Stomach (tissue), 9 donors: ENCODE results near the gene CACNA1H. TPM values are rescaled to one million over a fixed set of nuclear protein-coding genes. Genes with fewer than 3 reads are reported as not detected.

Experiments
- DNase-seq, 2 donors: peaks; one replicate each; pipeline versions ENCODE4 v3.0.0 to v3.0.0-alpha.2; 2013 to 2019
- H3K27ac ChIP-seq, 5 donors: fragments of 200-600 bp in 4 of 5; sonication (generic) in 4 of 5; one replicate each; pipeline ENCODE4 v1.5.1; 2013 to 2019; ENCODE audit warnings: mild to moderate bottlenecking in 1 of 5, moderate library complexity in 1 of 5
- H3K27me3 ChIP-seq, 3 donors: fragments of 200-600 bp; sonication (generic); one replicate each; pipeline ENCODE4 v1.5.1; 2017 to 2019; ENCODE audit warnings: mixed run types in 1 of 3
- H3K36me3 ChIP-seq, 4 donors: fragments of 200-600 bp; sonication (generic); 1 replicate in 3 of 4; 2 replicates in 1 of 4; pipeline ENCODE4 v1.5.1; 2016 to 2019
- H3K4me1 ChIP-seq, 4 donors: fragments of 200-600 bp; sonication (generic); one replicate each; pipeline ENCODE4 v1.5.1; 2016 to 2019
- H3K4me3 ChIP-seq, 4 donors: fragments of 200-600 bp; sonication (generic) in 3 of 4; one replicate each; pipeline ENCODE4 v1.5.1; 2016 to 2019; ENCODE audit warnings: mild to moderate bottlenecking in 1 of 4
- H3K9me3 ChIP-seq, 4 donors: fragments of 200-600 bp; sonication (generic); one replicate each; pipeline ENCODE4 v1.5.1; 2016 to 2019
- CTCF ChIP-seq, 7 experiments: fragments of 450-650 bp in 4 of 7; fragments of 200-600 bp in 3 of 7; sonication (generic) in 3 of 7; IDR thresholded peaks; one replicate each; pipeline ENCODE4 v1.5.1; 2016 to 2019; ENCODE audit warnings: antibody characterized with exemption in 7 of 7, control low read depth in 2 of 7, mild to moderate bottlenecking in 1 of 7
- EP300 ChIP-seq: sonication (generic); formaldehyde crosslinking; IDR thresholded peaks from one replicate; pipeline ENCODE4 v1.6.1; 2017; ENCODE audit warnings: antibody characterized with exemption
- POLR2A ChIP-seq, 4 donors: fragments of 450-650 bp; IDR thresholded peaks; one replicate each; pipeline ENCODE4 v1.6.1; 2016; ENCODE audit warnings: antibody characterized with exemption in 4 of 4, control low read depth in 2 of 4, mild to moderate bottlenecking in 1 of 4, moderate library complexity in 1 of 4
- POLR2AphosphoS5 ChIP-seq, 3 donors: sonication (generic); formaldehyde crosslinking; IDR thresholded peaks; one replicate each; pipeline ENCODE4 v1.6.1; 2016; ENCODE audit warnings: antibody characterized with exemption in 3 of 3
- WGBS, 5 donors: extraction: QIAGEN DNeasy Blood & Tissue Kit in 3 of 5; methylation state at CpG; one replicate each; pipeline versions ENCODE4 v1.1.5 to v1.1.7; 2013 to 2018; 5-methylcytosine and 5-hydroxymethylcytosine counted together
- intact Hi-C: fragments of 100-400 bp; cut with DNase I; formaldehyde crosslinking; loops from one replicate; pipeline ENCODE4 v1.15.1; 2023; ENCODE audit warnings: low total_unique reads
- polyA plus RNA-seq, 3 donors: library from polyadenylated mRNA; stranded (reverse); fragments of 200-250 nt; gene quantifications; one replicate each; pipeline ENCODE4 v1.2.3, GENCODE V29; 2013
- total RNA-seq, 5 donors: library from RNA; depleted of rRNA; stranded (reverse); fragments of >200 nt; gene quantifications; one replicate each; pipeline versions ENCODE4 v1.1.0 to v1.2.3, GENCODE V29; 2014 to 2016
- donor health status: healthy with polysubstance abuse.
- donor health status: Bipolar disorder and iron deficiency.
- donor health status: healthy.

The CACNA1H gene
- total and polyA plus RNA-seq, 8 donors, result 1.5 to 49.6 (median 19.6) TPM

- intact Hi-C loops, result no loop called here
- H3K27me3 ChIP-seq, result peaks cover 0 to 33% (median 0%) of the 10 kb centered on the region in 3 donors
- peaks cover 0 to 8% (median 4%) of the 10 kb centered on the region in 4 donors for H3K9me3 ChIP-seq
- H3K4me3 ChIP-seq, result no peak overlapping the region
- H3K4me1 ChIP-seq, result no peaks in the 10 kb centered on the region
- 76 to 87% (median 83%) methylated on average over 21 to 23 of the region's 23 CpGs for WGBS, 5 donors
- no peaks in the 10 kb centered on the region for H3K36me3 ChIP-seq
- TF ChIP-seq POLR2AphosphoS5 (IDR thresholded peaks at IDR 0.05) (no peak), POLR2A (IDR thresholded peaks at IDR 0.05) (no peak), EP300 (no peak), CTCF (IDR thresholded peaks at IDR 0.05) (no peak)
- no peak for DNase-seq
- no peak overlapping the region for H3K27ac ChIP-seq
Measured at GRCh38 chr16:1143761-1144450, 9.0 kb upstream of the CACNA1H start.

- peaks cover 0 to 33% (median 0%) of the 10 kb centered on the region in 3 donors for H3K27me3 ChIP-seq
- TF ChIP-seq POLR2AphosphoS5 (IDR thresholded peaks at IDR 0.05), result no peak
Measured at GRCh38 chr16:1144476-1145382, 8.2 kb upstream of the CACNA1H start.

GRCh38 chr16:1145383-1146100, 7.4 kb upstream of the CACNA1H start:
- Histone ChIP-seq H3K9me3 (peaks cover 0 to 8% (median 4%) of the 10 kb centered on the region in 4 donors), H3K27me3 (peaks cover 0 to 32% (median 0%) of the 10 kb centered on the region in 3 donors), H3K36me3 (no peaks in the 10 kb centered on the region), H3K27ac (no peak overlapping the region), H3K4me3 (no peak overlapping the region), H3K4me1 (peaks cover 0 to under 1% (median 0%) of the 10 kb centered on the region in 4 donors)
- TF ChIP-seq POLR2AphosphoS5 (IDR thresholded peaks at IDR 0.05) (no peak), POLR2A (IDR thresholded peaks at IDR 0.05) (no peak), CTCF (IDR thresholded peaks at IDR 0.05) (no peak), EP300 (no peak)
- WGBS, 5 donors, result 38 to 58% (median 51%) methylated on average over 3 to 30 of the region's 30 CpGs
- intact Hi-C loops, result no loop called here
- DNase-seq, result peak in 1 of 2 donors; percentile 56

More at GRCh38 chr16:1144476-1145382, 8.2 kb upstream of the CACNA1H start:
- H3K27ac ChIP-seq, result no peak overlapping the region
- H3K4me1 ChIP-seq, result no peaks in the 10 kb centered on the region
- peaks cover 0 to 8% (median 4%) of the 10 kb centered on the region in 4 donors for H3K9me3 ChIP-seq
- H3K36me3 ChIP-seq, result no peaks in the 10 kb centered on the region
- 72 to 77% (median 76%) methylated on average over 24 to 46 of the region's 46 CpGs for WGBS, 5 donors
- intact Hi-C loops, result no loop called here
- no peak overlapping the region for H3K4me3 ChIP-seq
- peak in 1 of 2 donors; percentile 42 for DNase-seq

GRCh38 chr16:1146409-1146808, 6.5 kb upstream of the CACNA1H start:
- Histone ChIP-seq H3K9me3 (peaks cover 0 to 8% (median 4%) of the 10 kb centered on the region in 4 donors), H3K27ac (no peak overlapping the region), H3K4me3 (no peak overlapping the region), H3K4me1 (peaks cover 0 to 7% (median 0%) of the 10 kb centered on the region in 4 donors), H3K27me3 (peaks cover 0 to 33% (median 0%) of the 10 kb centered on the region in 3 donors), H3K36me3 (no peaks in the 10 kb centered on the region)
- intact Hi-C loops, result no loop called here
- DNase-seq, result no peak
- no peak for TF ChIP-seq EP300
- TF ChIP-seq CTCF (IDR thresholded peaks at IDR 0.05), result no peak
- no peak for TF ChIP-seq POLR2AphosphoS5 (IDR thresholded peaks at IDR 0.05)
- no peak for TF ChIP-seq POLR2A (IDR thresholded peaks at IDR 0.05)
- WGBS, 5 donors, result 80 to 86% (median 85%) methylated on average over 11 to 16 of the region's 16 CpGs
